Activated CD4-positive, CD25-positive, alpha-beta regulatory T cell treated with anti-CD3 and anti-CD28 coated beads, Interleukin-2, amount 50 U/mL, for 72 hours (primary cell): ENCODE results near the gene AIF1.

Experiments
- DNase-seq: peaks from one replicate; pipeline ENCODE4 v3.0.0; 2021

The AIF1 gene

DNA sequence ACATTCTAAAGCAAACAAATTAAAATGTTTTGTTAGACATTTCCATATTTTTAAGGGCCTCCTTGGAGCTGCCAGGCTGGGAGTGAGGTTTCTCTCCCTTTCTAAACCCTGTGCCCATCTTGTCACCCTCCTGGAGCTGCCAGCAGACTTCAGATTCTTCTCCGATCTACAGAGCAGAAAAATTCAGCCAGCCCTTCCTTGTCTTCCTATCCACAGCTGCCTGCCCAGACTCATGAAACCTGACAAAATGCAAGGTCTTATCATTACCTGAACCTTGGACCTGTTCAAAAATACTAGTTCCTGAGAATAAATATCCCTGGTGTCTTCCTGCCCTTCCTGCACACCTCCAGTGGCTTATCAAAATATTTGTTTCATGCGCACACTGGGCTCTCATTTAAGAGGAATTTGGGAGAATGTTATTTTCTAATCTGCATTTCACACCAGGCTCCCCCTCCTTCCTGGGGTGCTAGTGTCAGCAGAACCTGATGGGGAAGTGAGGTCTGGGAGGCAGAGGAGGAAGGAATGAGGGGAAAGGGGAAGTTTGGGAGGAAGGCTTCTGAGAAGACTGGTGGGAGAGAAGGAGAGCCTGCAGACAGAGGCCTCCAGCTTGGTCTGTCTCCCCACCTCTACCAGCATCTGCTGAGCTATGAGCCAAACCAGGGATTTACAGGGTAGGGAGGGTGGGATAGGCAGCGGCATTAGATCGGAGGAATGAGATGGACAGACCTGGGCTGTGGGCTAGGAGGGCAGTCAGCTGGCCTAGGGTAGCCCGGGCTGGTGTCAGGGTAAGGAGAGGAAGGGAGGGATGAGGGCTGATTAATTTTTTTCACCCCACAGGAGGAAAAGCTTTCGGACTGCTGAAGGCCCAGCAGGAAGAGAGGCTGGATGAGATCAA is at the start of gene AIF1:
Gene AIF1 (plus strand): TSS at position 551 of the 895 bp plus-strand sequence. CDS start 96 bp downstream, at position 647.
- DNase-seq: no peak

DNA sequence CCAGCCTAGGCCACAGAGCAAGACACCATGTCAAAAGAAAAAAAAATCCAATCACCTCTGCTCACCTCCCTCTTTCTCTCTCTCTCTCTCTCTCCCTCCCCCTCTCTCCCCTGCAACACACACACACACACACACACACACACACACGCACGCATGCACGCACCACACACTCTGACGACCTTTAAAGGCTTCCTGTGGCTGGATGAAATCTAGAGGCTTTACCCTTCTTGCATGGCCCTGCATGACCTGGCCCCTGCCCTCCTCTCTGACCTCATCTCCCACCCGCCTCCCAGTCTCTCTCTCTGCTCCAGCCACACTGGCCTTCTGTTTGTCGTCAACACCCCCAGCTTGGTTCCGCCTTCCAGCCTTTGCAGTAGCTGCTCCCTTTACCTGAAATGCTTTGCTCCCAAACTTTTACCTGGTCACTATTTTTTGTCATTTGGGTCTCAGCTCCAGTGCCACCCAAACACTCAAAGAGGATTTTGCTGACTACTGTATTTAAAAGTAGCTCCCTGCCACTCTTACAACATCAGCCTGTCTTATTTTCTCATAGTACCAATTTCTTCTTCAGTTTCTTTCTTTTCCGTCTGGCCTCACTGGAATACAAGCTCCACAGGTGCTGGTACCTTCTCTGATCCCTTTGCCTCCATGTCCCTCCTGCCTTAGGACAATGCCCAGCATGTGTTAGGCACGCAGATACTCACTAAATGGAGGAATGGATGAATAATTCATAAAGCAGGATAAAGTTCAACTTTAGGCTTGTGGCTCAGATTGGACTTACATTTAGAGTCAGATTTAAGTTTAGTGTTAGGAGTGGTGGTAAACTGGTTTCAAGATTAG is 47.3 kb upstream of the AIF1 start:
- DNase-seq: no peak

DNA sequence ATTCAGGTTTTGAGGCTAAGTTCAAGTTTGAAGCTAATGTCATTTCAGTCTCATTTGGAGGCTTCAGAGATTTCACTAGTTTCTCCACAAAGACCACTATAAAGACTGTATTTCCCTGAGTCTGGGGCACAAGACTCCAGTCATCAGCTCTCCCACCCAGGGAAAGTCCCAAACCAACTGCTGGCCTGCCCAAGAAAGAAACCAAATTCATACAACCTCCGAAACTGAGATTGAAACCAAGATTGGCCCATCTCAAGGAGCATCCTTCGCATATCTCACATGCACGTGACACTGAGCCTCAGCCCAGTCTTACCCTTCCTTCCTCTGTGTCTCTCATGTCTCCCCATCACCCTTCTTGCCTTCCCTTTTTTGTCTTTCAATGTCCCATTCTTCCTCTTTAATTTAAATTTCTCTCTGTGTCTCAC is 46.5 kb upstream of the AIF1 start:
- DNase-seq: peak; percentile 57

DNA sequence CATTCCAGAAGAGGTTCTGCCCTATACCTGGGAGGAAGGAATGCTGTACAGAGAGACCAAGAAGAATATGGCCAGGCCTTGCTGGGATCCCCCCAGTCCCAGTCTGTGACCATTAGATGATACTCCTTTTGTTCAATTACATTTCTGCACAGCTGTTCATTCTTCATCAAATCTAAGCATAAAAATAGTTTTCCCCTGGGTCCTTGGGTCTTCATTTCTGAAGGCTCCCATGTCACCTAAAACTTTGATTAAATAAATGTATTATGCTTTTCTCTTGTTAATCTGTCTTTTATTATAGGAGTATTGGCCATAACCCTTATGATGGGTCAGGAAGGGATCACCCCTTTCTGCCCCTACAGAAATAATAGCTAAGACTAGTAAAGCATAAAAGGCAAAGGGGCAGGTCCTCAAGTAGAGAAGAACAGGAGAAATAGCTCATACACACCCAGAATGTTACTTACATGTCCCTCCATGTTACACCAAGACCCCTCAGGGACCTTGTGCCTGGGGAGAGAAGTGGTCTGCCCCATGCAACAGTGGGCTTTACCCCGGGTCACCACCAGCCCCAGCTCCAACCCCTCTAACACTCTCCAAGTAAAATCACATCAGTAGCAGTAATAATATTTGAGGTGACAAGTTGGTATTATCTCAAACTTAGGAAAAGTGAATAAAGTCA is 45.0 kb upstream of the AIF1 start:
- DNase-seq: no peak

DNA sequence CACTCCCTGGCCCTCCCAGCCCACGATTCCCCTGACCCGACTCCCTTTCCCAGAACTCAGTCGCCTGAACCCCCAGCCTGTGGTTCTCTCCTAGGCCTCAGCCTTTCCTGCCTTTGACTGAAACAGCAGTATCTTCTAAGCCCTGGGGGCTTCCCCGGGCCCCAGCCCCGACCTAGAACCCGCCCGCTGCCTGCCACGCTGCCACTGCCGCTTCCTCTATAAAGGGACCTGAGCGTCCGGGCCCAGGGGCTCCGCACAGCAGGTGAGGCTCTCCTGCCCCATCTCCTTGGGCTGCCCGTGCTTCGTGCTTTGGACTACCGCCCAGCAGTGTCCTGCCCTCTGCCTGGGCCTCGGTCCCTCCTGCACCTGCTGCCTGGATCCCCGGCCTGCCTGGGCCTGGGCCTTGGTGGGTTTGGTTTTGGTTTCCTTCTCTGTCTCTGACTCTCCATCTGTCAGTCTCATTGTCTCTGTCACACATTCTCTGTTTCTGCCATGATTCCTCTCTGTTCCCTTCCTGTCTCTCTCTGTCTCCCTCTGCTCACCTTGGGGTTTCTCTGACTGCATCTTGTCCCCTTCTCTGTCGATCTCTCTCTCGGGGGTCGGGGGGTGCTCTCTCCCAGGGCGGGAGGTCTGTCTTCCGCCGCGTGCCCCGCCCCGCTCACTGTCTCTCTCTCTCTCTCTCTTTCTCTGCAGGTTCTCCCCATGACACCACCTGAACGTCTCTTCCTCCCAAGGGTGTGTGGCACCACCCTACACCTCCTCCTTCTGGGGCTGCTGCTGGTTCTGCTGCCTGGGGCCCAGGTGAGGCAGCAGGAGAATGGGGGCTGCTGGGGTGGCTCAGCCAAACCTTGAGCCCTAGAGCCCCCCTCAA is 42.8 kb upstream of the AIF1 start, which contains the start of gene LTA:
Gene LTA (plus strand): TSS at position 249 of the 871 bp plus-strand sequence. CDS start 454 bp downstream, at position 703.
- peak; percentile 79 for DNase-seq

DNA sequence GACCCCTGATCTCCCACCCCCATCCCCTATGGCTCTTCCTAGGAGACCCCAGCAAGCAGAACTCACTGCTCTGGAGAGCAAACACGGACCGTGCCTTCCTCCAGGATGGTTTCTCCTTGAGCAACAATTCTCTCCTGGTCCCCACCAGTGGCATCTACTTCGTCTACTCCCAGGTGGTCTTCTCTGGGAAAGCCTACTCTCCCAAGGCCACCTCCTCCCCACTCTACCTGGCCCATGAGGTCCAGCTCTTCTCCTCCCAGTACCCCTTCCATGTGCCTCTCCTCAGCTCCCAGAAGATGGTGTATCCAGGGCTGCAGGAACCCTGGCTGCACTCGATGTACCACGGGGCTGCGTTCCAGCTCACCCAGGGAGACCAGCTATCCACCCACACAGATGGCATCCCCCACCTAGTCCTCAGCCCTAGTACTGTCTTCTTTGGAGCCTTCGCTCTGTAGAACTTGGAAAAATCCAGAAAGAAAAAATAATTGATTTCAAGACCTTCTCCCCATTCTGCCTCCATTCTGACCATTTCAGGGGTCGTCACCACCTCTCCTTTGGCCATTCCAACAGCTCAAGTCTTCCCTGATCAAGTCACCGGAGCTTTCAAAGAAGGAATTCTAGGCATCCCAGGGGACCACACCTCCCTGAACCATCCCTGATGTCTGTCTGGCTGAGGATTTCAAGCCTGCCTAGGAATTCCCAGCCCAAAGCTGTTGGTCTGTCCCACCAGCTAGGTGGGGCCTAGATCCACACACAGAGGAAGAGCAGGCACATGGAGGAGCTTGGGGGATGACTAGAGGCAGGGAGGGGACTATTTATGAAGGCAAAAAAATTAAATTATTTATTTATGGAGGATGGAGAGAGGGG is 41.6 kb upstream of the AIF1 start:
- no peak for DNase-seq

DNA sequence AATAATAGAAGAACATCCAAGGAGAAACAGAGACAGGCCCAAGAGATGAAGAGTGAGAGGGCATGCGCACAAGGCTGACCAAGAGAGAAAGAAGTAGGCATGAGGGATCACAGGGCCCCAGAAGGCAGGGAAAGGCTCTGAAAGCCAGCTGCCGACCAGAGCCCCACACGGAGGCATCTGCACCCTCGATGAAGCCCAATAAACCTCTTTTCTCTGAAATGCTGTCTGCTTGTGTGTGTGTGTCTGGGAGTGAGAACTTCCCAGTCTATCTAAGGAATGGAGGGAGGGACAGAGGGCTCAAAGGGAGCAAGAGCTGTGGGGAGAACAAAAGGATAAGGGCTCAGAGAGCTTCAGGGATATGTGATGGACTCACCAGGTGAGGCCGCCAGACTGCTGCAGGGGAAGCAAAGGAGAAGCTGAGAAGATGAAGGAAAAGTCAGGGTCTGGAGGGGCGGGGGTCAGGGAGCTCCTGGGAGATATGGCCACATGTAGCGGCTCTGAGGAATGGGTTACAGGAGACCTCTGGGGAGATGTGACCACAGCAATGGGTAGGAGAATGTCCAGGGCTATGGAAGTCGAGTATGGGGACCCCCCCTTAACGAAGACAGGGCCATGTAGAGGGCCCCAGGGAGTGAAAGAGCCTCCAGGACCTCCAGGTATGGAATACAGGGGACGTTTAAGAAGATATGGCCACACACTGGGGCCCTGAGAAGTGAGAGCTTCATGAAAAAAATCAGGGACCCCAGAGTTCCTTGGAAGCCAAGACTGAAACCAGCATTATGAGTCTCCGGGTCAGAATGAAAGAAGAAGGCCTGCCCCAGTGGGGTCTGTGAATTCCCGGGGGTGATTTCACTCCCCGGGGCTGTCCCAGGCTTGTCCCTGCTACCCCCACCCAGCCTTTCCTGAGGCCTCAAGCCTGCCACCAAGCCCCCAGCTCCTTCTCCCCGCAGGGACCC is 40.6 kb upstream of the AIF1 start:
- DNase-seq: no peak

DNA sequence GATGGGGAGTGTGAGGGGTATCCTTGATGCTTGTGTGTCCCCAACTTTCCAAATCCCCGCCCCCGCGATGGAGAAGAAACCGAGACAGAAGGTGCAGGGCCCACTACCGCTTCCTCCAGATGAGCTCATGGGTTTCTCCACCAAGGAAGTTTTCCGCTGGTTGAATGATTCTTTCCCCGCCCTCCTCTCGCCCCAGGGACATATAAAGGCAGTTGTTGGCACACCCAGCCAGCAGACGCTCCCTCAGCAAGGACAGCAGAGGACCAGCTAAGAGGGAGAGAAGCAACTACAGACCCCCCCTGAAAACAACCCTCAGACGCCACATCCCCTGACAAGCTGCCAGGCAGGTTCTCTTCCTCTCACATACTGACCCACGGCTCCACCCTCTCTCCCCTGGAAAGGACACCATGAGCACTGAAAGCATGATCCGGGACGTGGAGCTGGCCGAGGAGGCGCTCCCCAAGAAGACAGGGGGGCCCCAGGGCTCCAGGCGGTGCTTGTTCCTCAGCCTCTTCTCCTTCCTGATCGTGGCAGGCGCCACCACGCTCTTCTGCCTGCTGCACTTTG is 39.6 kb upstream of the AIF1 start, which contains the start of gene TNF:
Gene TNF (plus strand): TSS at position 231 of the 567 bp plus-strand sequence. CDS start 177 bp downstream, at position 408.
- DNase-seq: peak; percentile 61

DNA sequence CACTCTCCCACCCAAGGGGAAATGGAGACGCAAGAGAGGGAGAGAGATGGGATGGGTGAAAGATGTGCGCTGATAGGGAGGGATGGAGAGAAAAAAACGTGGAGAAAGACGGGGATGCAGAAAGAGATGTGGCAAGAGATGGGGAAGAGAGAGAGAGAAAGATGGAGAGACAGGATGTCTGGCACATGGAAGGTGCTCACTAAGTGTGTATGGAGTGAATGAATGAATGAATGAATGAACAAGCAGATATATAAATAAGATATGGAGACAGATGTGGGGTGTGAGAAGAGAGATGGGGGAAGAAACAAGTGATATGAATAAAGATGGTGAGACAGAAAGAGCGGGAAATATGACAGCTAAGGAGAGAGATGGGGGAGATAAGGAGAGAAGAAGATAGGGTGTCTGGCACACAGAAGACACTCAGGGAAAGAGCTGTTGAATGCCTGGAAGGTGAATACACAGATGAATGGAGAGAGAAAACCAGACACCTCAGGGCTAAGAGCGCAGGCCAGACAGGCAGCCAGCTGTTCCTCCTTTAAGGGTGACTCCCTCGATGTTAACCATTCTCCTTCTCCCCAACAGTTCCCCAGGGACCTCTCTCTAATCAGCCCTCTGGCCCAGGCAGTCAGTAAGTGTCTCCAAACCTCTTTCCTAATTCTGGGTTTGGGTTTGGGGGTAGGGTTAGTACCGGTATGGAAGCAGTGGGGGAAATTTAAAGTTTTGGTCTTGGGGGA is 38.9 kb upstream of the AIF1 start:
- DNase-seq: no peak

DNA sequence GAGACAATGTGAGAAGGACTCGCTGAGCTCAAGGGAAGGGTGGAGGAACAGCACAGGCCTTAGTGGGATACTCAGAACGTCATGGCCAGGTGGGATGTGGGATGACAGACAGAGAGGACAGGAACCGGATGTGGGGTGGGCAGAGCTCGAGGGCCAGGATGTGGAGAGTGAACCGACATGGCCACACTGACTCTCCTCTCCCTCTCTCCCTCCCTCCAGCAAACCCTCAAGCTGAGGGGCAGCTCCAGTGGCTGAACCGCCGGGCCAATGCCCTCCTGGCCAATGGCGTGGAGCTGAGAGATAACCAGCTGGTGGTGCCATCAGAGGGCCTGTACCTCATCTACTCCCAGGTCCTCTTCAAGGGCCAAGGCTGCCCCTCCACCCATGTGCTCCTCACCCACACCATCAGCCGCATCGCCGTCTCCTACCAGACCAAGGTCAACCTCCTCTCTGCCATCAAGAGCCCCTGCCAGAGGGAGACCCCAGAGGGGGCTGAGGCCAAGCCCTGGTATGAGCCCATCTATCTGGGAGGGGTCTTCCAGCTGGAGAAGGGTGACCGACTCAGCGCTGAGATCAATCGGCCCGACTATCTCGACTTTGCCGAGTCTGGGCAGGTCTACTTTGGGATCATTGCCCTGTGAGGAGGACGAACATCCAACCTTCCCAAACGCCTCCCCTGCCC is 38.0 kb upstream of the AIF1 start:
- DNase-seq: peak; percentile 57

DNA sequence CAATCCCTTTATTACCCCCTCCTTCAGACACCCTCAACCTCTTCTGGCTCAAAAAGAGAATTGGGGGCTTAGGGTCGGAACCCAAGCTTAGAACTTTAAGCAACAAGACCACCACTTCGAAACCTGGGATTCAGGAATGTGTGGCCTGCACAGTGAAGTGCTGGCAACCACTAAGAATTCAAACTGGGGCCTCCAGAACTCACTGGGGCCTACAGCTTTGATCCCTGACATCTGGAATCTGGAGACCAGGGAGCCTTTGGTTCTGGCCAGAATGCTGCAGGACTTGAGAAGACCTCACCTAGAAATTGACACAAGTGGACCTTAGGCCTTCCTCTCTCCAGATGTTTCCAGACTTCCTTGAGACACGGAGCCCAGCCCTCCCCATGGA is 37.5 kb upstream of the AIF1 start:
- DNase-seq: no peak

DNA sequence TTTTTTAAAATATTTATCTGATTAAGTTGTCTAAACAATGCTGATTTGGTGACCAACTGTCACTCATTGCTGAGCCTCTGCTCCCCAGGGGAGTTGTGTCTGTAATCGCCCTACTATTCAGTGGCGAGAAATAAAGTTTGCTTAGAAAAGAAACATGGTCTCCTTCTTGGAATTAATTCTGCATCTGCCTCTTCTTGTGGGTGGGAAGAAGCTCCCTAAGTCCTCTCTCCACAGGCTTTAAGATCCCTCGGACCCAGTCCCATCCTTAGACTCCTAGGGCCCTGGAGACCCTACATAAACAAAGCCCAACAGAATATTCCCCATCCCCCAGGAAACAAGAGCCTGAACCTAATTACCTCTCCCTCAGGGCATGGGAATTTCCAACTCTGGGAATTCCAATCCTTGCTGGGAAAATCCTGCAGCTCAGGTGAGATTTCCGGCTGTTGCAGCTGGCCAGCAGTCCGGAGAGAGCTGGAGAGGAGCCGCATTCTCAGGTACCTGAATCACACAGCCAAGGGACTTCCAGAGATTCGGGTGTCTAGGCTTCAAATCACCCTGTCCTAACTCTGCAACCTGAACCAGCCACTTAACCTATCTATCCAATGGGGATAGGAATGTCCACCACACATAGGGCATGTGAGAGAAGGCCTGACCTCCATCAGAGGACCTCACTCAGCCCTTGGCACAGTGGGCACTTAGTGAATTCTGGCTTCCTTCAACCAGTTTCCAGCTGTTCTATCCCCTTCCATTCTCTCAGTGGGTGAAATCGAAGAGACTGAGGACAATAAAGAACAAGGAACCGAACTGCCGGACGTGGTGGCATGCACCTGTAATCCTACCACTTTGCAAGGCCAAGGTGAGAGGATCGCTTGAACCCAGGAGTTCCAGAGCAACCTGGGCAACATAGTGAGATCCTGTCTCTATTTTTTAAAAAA is 36.6 kb upstream of the AIF1 start:
- no peak for DNase-seq

DNA sequence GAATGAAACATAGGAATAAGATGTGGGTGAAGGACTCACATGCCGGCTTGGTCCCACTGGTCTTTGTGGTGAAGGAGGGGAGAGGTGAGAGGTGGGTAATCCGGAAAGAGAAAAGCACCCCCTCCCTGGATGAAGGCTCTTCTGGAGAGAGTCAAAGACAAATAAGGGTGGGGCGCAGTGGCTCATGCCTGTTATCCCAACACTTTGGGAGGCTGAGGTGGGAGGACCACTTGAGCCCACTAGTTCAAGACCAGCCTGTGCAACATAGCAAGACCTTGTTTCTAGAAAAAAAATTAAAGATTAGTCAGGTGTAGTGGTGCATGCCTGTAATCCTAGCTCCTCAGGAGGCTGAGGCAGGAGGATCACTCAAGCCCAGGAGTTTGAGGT is 35.9 kb upstream of the AIF1 start:
- no peak for DNase-seq

DNA sequence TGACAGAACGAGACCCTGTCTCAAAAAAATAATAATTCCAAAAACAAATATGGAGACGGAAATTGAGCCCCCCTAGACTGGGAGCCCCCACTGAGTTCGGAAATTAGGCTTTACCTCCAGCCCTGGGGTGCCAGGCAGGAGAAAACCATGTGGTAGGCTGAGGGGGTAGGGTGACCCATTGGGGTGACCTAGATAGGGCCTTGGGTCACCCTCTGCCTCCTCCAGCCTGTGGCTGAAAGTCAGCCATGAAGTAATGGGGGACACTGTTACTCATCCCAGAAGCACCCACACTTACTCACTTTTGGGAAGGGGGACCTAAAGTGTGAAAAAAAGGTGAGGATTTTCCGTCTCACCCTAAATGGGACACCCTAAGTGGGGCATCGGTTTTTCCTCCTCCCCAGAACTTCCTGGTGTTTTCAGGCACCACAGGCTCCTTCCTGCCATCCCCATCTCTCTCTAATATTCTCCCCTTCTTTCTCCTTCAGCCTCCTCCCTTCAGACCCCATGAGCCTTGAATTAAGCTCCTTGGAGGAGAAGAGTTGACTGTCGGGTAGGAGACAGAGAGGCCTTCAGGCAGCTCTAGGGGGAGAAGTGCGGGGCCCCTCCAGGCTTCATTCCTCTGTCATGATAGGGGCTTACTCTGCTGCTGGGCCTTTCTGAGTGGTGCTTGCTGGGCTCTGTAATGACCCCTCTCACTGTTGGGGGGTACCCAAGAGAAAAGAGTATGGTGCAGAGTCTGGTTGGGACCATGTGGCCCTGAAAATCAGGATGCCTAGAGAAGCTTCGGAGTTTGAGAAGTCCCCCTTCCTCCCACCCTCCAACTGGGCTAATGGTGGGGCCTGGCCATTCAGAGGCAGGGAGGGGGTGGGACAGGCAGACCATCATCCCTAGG is 35.2 kb upstream of the AIF1 start:
- DNase-seq: no peak

DNA sequence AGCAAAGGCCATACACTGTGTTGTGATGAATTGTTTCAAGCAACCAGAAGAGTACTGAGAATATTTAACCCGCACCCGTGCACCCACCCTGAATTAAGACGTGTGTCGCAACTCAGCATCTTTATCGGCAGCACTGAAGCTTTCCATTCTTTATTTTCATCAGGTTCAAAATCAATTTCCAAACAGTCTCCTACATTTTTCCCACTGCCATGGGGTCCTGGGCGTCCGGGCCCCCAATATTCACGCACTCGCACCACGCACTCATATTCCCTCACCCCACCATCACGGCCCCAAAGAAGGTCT is 34.6 kb upstream of the AIF1 start:
- no peak for DNase-seq

DNA sequence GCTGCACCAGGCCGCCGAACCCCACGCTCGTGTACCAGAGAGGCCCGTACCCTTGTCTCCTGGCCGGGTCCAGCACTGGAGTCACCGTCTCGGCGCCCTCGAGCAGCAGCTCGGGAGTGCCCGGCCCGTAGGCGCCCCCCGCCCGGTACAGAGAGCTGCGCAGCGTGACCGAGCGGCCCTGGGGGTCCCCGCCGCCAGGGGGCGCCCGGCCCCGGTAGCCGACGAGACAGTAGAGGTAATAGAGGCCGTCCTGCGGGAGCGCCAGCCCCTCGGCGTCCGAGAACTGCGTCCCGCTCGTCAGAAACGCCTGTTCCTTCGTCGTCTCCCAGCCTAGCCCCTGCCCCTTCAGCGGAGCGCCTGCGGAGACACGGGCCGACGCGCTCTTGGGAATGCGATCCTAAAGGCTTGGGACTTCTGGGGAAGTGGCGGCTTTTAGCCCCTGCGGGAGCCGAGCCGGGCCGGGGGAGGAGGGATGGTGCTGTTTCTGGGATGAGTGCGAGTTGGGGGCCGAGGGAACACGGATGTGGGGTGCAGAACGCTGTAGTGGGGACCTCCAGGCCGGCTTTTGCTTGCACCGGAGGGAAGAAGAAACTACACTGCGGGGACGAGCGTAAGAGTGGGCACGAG is 34.1 kb upstream of the AIF1 start:
- peak; percentile 93 for DNase-seq
